ENCODE data around the gene UBAC2.
A peak's percentile ranks its signal among the peaks of the same experiment; 100 is the strongest.

The UBAC2 gene, protein sequence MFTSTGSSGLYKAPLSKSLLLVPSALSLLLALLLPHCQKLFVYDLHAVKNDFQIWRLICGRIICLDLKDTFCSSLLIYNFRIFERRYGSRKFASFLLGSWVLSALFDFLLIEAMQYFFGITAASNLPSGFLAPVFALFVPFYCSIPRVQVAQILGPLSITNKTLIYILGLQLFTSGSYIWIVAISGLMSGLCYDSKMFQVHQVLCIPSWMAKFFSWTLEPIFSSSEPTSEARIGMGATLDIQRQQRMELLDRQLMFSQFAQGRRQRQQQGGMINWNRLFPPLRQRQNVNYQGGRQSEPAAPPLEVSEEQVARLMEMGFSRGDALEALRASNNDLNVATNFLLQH

DNA sequence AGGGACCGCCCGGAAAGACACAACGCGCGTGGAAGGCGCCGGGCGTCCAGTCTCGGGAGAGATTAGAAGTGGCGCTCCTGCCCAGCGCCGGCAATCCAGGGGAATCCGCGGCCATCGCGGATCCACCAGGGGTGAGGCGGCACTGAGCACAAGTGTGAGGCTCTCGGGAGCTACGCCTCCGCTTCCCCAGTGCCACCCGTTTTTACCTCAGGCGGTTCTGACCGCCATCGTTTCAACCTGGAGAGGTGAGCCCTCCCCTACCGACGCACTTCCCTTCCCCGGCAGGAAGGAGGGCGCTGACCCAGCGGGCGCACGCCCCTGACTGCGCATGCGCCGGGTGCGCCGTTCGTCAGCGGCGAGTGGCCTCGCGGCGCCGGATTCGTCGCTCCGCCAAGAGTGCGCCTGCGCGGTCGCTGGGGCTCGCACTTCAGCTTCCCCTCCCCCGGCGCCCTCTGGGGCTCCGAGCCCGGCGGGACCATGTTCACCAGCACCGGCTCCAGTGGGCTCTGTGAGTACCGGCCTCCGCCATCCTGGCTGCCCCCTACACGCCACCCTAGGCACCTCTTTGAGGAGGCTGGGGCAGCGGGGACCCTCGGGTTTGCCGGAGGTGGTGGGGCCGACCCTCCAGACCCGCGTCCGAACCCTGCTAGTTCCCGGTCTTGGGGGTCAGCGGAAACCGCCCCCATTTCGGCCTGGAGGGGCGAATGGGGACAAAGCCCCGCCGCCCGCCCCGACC lies at the start of gene UBAC2:
Gene UBAC2, plus strand, starts transcription at position 423 of the 736 bp plus-strand sequence. Its CDS starts 55 bp downstream, at position 478.
- peak; percentile 91 to 97 (median 94) for DNase-seq

GRCh38 chr13:99151516-99151915 lies 49.1 kb upstream of the UBAC2 start:
- no peak for DNase-seq

DNA sequence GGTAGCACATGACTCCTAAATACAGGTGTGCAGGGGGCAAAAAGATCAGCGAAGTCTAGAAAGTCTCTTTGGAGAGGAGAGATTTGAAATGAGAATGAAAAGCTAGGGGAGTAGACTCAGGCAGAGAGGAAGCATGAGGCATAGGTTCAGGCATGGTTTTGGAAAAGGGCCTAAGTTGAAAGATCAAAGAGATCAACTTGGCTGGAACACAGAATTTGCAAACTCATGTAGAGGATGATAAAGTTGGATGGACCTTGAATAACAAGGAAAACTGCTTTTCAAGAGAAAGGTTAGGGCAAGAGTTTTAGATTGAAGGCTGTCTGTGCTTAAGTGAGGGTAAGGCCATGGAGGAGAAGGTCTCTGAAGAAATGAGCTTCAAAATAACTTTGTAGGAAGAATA lies 47.4 kb upstream of the UBAC2 start:
- DNase-seq = no peak

DNA sequence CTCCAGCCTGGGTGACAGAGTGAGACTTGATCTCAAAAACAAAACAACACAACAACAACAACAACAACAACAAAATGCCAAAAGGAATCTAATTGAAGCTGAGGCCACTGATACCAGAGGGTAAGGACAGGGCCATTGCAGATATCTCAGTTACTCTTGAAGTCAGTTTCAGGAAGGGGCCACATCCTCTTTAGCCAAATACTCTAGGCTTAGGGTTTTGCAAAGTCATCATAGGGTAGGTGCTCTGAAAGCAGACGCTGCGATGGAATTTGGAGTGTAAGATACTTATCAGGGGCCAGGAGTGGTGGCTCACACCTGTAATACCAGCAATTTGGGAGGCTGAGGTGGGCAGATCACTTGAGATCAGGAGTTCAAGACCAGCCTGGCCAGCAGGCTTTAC lies 46.6 kb upstream of the UBAC2 start:
- no peak for DNase-seq

DNA sequence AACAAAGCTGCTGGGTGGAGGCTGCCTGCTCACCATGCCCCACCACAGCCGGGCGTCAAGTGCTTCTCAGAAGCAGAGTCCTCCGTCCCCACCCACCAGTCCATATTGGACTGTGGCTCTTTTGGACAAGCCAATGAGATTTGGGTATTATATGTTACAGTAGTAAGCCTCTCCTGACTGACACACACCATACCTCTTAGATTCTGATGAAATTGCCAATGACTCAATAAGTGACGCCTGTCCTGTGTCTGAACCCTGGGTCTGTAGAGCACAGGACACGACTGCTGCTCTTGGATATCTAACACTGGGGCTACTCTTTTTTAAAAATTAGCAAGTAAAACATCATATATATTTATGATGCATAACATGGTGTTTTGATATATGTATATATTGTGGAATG lies 44.8 kb upstream of the UBAC2 start:
- DNase-seq = no peak

- no peak for DNase-seq
Observed at GRCh38 chr13:99157046-99157445, 43.6 kb upstream of the UBAC2 start.

- no peak for DNase-seq
Observed at GRCh38 chr13:99158846-99159245, 41.8 kb upstream of the UBAC2 start.

- DNase-seq = no peak
Observed at GRCh38 chr13:99159331-99160061, 41.2 kb upstream of the UBAC2 start.

- DNase-seq = no peak
Observed at GRCh38 chr13:99160415-99160814, 40.2 kb upstream of the UBAC2 start.

DNA sequence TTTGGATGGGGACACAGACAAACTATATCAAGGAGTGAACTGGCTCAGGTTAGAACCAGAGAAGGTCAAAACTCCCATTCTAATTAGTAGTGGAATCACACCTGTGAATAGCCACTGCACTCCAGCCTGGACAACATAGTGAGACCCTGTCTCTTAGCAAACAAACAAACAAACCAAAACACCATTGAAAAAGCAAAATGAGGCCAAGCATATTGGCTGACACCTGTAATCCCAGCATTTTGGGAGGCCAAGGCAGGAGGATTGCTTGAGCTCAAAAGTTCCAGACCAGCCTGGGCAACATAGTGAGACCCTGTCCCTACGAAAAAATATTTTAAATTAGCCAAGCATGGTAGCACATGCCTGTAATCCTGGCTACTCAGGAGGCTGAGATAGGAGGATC lies 39.1 kb upstream of the UBAC2 start:
- no peak for DNase-seq

- DNase-seq = no peak
Observed at GRCh38 chr13:99162567-99163361, 37.9 kb upstream of the UBAC2 start.

GRCh38 chr13:99164226-99164625 lies 36.4 kb upstream of the UBAC2 start:
- no peak for DNase-seq

DNA sequence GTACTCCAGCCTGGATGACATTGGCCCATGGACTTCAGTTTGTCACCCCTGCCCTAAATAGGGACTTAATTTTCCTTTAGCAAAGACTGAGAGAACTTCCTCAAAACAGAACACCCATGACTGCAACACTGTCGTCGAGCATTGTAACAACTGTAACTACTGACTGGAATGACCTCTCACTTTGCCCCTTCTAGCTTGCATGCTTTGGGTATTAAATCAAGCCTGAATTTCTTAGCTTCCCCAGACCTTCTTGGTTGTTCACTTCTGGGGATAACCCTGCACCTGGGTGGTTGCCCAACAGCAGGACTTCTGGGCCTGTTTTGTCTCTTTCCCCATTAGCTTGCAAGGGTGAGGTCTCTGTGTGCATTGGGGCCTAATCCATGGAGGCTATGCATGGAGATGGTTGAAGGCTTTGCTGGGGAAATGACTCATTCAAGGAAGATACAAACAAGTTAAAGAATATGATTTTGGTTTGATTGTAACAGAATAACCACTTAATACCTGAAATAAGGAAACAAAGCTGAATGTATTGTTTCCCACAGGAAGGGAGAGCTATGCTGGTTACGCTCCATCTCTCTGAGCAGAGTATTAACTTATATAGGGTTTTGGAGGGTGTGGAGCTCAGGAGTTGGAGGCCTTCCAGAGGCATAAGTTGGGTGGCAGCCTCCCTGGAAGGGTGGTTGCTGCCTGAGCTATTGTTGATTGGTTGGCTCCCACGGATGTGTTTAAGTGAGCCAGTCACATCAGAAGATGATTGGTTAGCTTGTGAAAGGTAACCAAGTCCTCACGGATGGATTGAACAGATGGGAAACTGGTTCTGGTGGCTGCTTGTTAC lies 34.7 kb upstream of the UBAC2 start:
- DNase-seq = no peak

GRCh38 chr13:99172951-99173350 lies 27.7 kb upstream of the UBAC2 start:
- DNase-seq = no peak

DNA sequence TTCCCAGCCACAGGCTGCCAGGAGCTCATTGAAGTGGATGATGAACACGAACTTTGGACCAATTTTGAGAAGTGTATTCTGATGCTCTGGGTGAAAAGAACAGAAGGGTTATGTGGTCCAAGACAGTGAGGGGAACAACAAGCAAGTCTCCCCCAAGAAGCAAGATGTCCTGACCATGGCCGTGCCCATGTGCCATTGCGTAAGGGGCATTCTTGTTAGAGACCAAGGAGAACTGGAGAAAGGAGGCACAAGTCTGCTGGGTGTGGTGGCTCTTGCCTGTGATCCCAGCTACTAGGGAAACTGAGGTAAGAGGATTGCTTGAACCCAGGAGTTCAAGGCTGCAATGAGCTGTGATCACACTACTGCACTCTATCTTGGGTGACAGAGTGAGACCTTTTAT lies 27.0 kb upstream of the UBAC2 start:
- no peak for DNase-seq

- no peak for DNase-seq
Observed at GRCh38 chr13:99174533-99175100, 26.0 kb upstream of the UBAC2 start.

GRCh38 chr13:99176309-99177276 lies 24.1 kb upstream of the UBAC2 start:
- peak; percentile 51 to 61 (median 58) for DNase-seq

- DNase-seq = no peak
Observed at GRCh38 chr13:99178636-99179035, 22.0 kb upstream of the UBAC2 start.

DNA sequence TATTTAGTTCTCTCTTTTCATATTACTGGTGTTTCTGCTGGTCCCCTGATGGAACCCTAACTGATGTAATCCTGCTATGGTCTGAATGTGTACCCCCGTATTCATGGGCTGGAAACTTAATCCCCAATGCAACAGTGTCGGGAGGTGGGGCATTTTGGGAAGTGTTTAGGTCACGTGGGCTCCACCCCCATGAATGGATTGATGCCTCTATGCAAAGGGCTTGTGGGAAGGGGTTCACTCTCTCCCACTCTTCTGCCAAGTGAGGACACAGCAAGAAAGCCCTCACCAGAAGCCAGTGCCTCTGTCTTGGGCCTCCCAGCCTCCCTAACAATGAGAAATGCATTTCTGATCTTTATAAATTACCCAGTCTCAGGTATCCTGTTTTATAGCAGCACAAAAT lies 21.2 kb upstream of the UBAC2 start:
- DNase-seq = no peak

- DNase-seq = no peak
Observed at GRCh38 chr13:99182439-99182838, 18.2 kb upstream of the UBAC2 start.
